ENCODE measurements around the gene MTFR1L. TPM values are rescaled to one million over a fixed set of nuclear protein-coding genes. Genes with fewer than 3 reads are reported as not detected.

The MTFR1L gene
- total RNA-seq, 1 experiment from 2014 or later, result 28.9 TPM

GRCh38 chr1:25794325-25794724 is 25.4 kb upstream of the MTFR1L start:
- Mint-ChIP-seq H3K27ac (no peak overlapping the region), H3K4me3 (no peak overlapping the region), H3K36me3 (no peaks in the 10 kb centered on the region), H3K27me3 (ENCODE audit: low read depth) (peaks cover 4% of the 10 kb centered on the region), H3K4me1 (peaks cover 19% of the 10 kb centered on the region), H3K9me3 (no peaks in the 10 kb centered on the region)
- ATAC-seq (no peak), DNase-seq (ENCODE audit: low spot score) (no peak)
- TF ChIP-seq GABPB1 (CRISPR knock-in tag; IDR thresholded peaks at IDR 0.05), result no peak
- TF ChIP-seq SMAD3 (CRISPR knock-in tag; IDR thresholded peaks at IDR 0.05; ENCODE audit: borderline replicate concordance), result no peak
- TF ChIP-seq ARID4B (CRISPR knock-in tag; IDR thresholded peaks at IDR 0.05; ENCODE audit: borderline replicate concordance), result no peak
- TF ChIP-seq, protein P1, sequence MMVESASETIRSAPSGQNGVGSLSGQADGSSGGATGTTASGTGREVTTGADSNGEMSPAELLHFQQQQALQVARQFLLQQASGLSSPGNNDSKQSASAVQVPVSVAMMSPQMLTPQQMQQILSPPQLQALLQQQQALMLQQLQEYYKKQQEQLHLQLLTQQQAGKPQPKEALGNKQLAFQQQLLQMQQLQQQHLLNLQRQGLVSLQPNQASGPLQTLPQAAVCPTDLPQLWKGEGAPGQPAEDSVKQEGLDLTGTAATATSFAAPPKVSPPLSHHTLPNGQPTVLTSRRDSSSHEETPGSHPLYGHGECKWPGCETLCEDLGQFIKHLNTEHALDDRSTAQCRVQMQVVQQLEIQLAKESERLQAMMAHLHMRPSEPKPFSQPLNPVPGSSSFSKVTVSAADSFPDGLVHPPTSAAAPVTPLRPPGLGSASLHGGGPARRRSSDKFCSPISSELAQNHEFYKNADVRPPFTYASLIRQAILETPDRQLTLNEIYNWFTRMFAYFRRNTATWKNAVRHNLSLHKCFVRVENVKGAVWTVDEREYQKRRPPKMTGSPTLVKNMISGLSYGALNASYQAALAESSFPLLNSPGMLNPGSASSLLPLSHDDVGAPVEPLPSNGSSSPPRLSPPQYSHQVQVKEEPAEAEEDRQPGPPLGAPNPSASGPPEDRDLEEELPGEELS (CRISPR knock-in tag; IDR thresholded peaks at IDR 0.05), result no peak
- no peak for TF ChIP-seq E2F5 (CRISPR knock-in tag; IDR thresholded peaks at IDR 0.05)
- no peak for TF ChIP-seq CDX4 (CRISPR knock-in tag; IDR thresholded peaks at IDR 0.05; ENCODE audit: borderline replicate concordance)
- ChIA-PET POLR2A (interaction anchor here (0.6 kb wide), 1 partner anchor 203 kb away, joined by 3 read pairs; no protein-coding TSS in a partner anchor), CTCF (interaction anchor here (0.9 to 1.3 kb wide), 4 partner anchors 66 to 214 kb away, joined by 3 to 4 read pairs (median 3); no protein-coding TSS in a partner anchor)

DNA sequence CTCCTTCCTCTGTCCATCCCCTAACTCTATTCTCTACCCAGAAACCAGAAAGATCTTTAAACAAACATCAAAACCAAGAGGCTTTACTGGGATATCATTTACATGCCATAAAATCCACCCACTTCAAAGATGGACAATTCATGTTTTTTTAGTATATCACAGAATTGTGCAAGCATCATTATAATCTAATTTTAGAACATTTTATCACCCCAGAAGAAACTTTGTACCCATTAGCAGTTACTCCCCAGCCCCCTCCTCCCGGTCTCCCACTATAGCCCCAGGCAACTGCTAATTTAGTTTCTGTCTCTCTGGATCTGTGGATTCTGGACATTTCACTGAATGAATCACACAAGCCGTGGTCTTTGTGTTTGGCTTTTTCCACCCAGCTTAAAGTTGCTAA is 24.5 kb upstream of the MTFR1L start:
- Mint-ChIP-seq H3K4me3 (no peak overlapping the region), H3K27ac (no peak overlapping the region), H3K4me1 (peaks cover 23% of the 10 kb centered on the region), H3K9me3 (no peaks in the 10 kb centered on the region), H3K27me3 (ENCODE audit: low read depth) (peaks cover 4% of the 10 kb centered on the region), H3K36me3 (no peaks in the 10 kb centered on the region)
- ChIA-PET CTCF (interaction anchor here (0.6 to 2.1 kb wide), 3 partner anchors 22 to 188 kb away, joined by 3 to 14 read pairs (median 5); no protein-coding TSS in a partner anchor), POLR2A (no interaction called here)
- DNase-seq (ENCODE audit: low spot score) (no peak), ATAC-seq (no peak)
- TF ChIP-seq TCF7 (CRISPR knock-in tag; IDR thresholded peaks at IDR 0.05; ENCODE audit: low read depth) (no peak), ZNF232 (CRISPR knock-in tag; IDR thresholded peaks at IDR 0.05) (no peak), ZSCAN18 (CRISPR knock-in tag; IDR thresholded peaks at IDR 0.05) (no peak), AR (CRISPR knock-in tag; IDR thresholded peaks at IDR 0.05) (no peak), CREB1 (CRISPR knock-in tag; IDR thresholded peaks at IDR 0.05) (no peak)
